Middle frontal gyrus (tissue), 1 donor: Measurements from ENCODE around the gene PRR5L.
A peak's percentile ranks its signal among the peaks of the same experiment; 100 is the strongest.

ENCODE experiments used
- DNase-seq: peaks from one replicate; pipeline ENCODE4 v3.0.0-alpha.2; 2015; ENCODE audit warnings: low spot score; ENCODE audit errors: extremely low spot score

Gene PRR5L

GRCh38 chr11:36399236-36399635 lies 103.1 kb downstream of the PRR5L start:
- no peak for DNase-seq

GRCh38 chr11:36399745-36400144 lies 103.7 kb downstream of the PRR5L start:
- no peak for DNase-seq

DNA sequence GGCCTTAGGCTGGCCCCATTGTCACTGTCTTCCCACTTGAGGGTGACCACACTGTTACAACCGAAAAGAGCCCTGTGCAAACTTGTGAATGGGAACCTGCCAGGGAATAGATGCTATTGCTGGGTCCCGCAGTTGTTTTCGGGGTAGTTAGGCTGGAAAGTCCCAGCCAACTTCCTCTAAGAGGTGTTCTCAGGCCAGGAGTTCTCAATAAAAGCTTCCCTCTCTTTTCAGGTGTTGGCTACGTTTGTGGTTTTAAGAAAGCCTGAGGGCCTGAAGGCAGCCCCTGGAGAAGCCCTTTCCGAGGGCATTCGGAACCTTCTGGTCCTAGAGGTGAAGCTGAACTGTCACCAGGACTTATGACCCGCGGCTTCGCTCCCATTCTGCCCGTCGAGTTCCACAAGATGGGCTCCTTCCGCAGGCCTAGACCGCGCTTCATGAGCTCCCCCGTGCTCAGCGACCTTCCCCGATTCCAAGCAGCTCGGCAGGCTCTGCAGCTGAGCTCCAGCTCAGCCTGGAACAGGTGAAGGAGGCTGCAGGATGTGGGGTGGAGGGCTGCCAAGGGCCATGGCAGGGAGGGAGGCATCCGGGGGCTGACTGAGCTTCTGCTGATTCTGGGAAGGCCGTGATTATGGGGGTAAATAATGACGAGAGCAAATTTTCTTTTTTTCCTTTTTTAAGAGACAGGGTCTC lies 104.8 kb downstream of the PRR5L start:
- no peak for DNase-seq

DNA sequence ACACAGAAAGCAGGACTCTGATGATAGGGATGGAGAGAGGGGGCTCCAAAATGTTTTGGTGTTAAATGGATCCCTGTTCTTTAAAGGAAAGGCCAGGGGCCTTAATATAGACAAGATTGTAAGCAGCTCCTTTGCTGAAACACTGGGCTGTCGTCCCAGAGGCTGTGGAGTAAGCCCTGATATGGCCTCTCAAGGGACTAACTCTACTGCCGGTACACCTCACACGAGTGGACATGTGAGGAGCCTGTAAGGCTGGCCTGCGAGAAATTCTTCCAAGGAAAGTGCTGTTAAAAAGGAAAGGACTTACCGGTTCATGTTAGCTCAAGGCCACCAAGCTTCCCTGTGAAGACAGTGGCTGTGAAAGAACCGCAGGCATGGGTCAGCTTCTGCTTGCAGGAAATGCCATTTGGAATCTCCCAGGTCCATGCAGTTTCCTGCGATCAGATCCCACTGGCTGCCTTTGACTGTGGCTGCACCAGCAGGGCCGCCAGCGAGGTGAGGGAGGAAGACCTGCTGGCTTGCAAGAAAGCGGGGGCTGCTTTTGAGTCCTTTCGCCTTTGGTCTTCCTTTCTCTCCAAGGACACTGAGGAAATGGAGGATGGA lies 106.6 kb downstream of the PRR5L start:
- no peak for DNase-seq

- DNase-seq, result no peak
These were observed 107.6 kb downstream of the PRR5L start for GRCh38 chr11:36403661-36404060.

GRCh38 chr11:36404831-36405230 lies 108.7 kb downstream of the PRR5L start:
- DNase-seq, result no peak

DNA sequence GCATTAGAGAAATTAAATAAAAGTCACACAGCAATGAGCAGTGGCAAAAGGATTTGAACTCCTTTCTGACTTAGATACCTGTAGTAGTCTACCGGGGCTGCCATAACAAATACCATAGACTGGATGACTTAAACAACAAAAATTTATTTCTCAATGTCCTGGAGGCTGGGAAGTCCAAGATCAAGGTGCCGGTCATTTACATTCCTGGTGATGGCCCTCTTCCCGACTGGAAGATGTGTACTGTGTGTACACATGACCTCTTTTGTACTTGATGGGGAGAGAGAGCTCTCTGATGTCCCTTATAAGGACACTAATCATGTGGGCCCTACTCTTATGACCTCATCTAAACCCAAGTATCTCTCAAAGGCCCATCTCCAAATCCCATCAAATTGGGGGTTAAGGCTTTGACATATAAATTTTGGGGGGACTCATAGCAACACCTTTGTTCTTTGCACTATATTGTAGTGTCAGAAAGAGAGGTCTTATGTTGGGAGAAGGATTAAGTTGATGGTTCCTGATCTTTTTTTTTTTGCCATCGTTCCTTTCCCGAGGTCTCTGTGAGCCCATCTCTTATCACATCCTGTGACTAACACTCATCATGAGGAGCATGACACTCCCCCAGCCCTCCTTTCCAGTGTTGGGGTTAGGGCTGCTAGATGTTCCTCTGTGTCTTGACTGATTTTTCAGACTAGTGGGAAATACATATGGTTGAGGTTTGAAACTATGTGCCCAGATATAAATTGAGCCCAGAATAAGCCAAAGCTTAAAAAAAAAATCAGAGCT lies 109.7 kb downstream of the PRR5L start:
- DNase-seq, result no peak

DNA sequence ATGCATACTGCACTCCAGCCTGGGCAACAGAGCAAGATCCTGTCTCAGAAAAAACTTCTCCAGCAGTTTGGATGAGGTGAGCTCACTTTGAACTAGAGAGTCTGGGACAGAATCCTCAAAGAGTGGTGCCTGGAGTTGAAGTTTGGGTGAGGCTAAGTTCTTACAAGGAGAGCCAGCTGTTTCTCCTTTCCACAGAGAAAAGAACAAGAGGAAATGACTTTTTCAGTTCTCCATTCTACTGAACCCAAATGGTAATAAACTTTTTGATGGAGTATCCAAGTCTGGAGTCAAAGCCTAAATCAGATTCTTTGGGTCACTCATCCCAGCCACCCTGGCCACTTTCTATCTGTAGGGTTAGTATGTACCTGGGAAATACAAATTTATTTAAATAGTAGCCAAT lies 111.3 kb downstream of the PRR5L start:
- DNase-seq, result no peak

DNA sequence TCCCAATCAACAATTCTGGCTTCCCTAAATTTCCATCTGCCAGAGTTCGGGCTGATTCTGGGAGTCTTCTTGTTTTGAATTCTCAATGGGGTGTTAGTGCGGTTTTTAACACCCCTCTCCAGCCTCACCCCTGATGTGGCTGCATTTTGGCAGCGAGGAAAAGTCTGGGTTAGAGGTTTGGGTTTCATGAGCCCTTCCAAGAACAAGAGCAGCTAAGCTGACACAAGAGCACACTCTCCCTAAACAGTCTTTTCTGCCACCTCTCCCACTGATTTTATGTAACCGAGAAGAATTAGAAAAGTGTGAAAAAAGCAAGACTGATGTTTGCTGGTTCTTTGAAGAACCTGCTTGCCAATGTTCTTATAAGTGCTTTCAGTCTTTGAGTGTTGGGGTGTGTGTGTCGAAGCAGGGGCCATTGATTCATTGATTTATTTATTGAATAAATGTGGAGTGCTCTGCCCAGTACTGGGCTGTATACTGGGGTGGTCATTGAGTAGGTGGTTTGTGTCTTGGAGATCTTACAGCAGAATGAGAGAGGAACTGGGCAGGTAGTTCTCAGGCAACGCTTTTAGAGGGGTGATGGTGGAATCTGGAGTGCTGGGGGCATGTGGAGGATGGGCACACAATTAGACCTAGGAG lies 112.5 kb downstream of the PRR5L start:
- DNase-seq, result peak; percentile 16

- DNase-seq, result no peak
These were observed 113.2 kb downstream of the PRR5L start for GRCh38 chr11:36409152-36409816.

- no peak for DNase-seq
These were observed 115.1 kb downstream of the PRR5L start for GRCh38 chr11:36411202-36411640.

DNA sequence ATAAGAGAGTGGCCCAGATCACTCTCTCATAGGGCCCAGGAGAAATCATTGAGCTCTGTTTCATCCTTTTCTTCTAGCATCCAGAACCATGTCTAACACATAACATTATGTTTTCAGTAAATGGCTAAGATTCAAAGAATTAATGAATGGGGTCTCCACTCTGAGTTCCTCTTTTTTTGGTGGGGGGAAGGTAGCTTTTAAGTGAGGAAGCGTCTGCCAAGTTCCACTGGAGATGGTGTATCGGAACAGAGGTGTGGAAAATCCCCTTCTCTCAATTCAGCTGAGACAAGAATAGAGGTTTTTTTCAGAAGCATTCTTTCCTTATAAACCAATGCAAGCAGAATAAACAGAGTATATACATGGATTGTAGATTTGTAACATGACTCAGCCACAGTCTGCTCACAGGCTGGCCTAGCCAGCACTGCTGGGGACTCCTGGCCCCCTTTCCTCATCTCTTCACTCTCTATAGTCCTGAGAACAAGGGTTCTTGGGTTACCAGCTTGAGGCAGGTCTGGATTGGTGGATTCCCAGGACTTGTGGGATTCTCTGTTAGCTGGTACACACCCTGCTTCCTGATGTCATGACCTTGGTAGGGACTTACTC lies 116.8 kb downstream of the PRR5L start:
- no peak for DNase-seq

GRCh38 chr11:36417154-36417553 lies 121.1 kb downstream of the PRR5L start:
- DNase-seq, result no peak

DNA sequence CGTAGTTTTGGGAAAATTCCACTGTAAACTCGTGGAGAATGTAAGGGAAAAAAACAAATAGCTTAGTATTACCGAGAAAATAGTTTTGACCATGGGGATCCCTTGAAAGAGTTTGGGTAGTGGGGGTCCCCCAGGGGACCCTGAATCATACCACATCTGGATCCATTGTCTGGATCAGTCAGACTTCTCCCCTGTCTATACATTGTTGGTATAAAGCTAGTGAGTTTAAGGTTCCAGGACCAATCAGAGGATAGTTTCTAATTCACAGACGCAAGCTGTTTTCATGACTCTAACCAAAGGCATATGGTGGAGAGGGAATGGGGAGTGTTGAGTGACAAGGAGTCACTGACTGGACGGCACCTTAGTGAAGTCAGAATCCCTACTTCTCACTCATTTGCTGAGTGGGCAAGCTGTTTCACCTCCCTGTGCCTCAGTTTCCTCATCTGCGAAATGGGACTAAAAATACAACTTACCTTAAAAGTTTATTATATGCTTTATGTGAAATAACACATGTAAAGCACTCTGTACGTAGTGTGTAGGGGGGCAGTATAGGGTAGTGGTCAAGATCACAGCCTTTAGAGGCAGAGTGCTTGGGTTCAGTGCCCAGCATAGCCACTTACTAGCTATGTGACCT lies 123.8 kb downstream of the PRR5L start:
- no peak for DNase-seq

DNA sequence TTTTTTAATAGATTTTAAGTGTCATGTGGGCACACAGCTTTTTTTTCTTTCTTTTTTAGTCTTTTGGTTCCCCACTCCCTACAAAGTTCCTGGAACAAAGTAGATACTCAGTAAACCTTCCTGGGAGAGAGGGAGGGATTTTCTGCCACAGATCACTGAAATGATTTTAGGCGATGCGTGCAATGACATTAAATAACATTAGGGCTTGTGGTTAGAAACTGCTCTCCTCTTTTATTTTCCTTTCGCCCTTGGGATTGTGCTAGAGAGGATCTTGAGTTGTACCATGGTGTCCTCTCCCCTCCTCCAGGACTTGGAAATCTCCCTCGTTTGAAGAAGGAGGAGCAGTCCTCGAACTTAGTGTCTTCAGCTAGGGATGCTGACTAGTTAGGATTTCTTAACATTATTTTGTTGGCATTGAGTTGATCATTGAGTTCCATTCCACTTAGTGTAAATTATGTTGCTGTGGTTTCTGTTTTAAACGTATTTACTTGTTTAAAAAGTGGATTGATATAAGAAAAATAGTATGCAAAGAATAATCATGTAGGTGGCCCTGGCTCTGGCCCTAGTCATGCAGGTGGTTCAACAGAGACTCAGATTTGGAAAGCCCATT lies 125.6 kb downstream of the PRR5L start:
- no peak for DNase-seq

DNA sequence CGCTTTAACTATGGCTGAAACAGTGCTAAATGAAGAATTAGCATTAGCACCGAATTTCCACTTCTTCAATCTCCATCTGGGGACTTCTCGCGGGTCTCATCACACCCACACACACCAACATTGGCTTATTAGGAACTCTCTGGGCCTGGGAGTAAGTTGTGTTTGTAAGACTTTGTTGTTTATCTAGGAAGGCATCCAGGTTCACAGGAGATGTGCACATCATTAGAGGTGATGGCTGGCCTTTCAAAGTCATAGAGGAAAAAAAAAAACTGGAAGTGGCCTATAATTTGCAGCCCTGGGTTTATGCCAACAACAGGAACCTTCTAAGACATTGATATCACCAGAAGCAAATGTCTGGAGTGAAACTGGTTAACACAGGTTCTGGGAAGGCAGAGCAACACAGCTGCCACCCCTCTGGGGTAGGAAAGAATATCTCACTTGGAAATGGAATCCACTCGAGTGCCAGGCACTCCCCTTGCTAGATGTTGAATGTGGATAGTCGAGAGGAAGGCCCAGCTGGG lies 129.5 kb downstream of the PRR5L start:
- no peak for DNase-seq

- no peak for DNase-seq
These were observed 130.2 kb downstream of the PRR5L start for GRCh38 chr11:36426226-36426848.

DNA sequence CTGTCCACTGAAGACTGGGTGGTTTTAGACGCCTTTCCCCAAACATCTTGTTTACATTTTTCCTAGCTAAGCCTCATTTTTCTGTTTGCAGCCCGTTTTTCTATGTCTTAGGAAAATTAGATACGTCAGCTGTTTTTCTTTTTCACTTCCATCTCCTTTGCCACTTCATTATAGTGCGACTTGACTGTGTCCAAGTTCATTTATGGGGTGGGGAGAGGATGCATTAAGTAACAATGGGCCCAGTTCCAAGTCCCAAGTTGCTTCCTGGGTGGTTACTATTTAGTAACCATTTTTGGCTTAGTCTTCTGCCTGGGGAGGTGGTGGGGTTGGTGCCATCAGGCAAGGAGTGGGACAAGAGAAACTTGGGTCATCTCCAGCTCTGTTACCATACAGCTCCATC lies 131.0 kb downstream of the PRR5L start:
- no peak for DNase-seq

DNA sequence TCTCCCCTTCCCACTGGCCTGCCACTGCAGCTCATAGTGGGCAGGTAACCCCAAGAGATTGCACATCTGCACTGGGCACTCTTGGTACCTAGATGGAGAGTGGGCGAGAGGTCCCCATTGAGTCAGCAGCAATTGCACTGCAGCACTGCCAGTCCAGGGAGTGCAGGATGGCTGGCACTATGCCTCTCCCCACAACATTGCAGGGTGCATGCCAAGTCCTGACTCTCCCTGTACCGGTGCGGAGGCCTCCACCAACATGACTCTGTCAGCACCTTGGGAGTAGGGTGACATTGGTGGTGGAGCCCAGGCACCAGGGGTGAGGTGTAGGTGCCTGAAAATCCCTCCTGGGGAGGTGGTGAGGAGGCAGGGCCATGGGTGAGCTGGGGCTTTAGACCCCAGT lies 131.8 kb downstream of the PRR5L start:
- DNase-seq, result no peak
